HG03139 (cell line): Measurements from ENCODE around the gene STK38L.

Experiments
- ATAC-seq: cut with Tn5 transposase; IDR thresholded peaks from one replicate; pipeline ENCODE4 v1.9.1; 2021; ENCODE audit not compliant: unreplicated experiment

Gene STK38L

DNA sequence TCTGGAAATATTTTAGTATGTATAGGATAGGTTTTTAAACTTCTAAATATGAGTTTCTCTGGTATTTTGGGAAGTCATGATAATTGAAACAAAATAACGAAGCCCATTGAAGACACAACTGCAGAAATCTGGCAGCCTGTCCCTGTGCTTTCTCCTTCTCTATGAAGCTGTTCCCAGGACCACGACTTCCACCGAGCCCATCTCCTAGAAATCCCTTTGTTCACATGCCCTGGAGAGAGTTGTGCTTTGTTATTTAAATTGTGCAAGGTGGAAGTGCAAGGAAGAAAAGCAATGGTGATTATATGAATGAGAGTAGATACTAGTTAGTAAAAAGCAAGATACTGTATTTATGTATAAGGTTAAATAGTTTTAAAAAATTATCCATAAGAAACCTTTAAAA is 32.2 kb downstream of the STK38L start:
- no peak for ATAC-seq

DNA sequence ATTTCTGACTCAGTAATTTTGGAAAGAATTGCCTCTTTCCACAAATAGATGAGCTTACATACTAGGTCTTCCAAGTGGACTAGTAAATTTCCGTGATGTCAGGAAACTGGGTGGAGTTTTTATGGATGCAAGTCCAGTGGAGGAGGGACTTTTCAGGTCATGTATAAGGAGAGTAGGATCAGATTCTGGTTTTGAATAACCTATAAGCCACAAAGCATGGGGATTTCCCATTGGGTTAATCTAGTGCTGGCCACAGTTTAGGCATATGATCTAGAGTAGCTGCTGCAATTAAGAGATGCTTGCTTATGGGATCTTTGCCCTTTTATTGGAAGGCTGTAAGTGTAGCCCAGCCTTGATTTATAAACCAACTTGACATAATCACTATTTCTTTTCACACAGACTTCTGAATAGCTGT is 33.8 kb downstream of the STK38L start:
- ATAC-seq = peak; percentile 74

DNA sequence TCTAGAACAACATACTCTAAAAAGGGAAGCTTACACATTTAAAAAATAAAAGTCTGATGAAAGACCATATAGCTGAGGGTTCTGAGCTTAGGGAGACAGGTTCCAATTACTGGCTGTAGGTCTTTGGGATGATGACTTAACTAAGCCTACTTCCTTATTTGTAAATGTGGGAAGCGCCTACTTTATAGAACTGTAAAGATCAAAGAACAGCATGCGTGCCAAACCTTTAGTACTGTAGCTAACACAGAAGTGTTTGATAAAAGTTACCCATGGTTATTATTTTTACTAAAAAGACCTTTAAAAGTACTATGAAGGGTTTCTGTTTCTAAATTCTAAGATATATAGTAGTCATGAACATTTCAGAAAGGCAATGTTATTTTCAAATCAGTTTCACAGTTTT is 35.7 kb downstream of the STK38L start:
- ATAC-seq = no peak

DNA sequence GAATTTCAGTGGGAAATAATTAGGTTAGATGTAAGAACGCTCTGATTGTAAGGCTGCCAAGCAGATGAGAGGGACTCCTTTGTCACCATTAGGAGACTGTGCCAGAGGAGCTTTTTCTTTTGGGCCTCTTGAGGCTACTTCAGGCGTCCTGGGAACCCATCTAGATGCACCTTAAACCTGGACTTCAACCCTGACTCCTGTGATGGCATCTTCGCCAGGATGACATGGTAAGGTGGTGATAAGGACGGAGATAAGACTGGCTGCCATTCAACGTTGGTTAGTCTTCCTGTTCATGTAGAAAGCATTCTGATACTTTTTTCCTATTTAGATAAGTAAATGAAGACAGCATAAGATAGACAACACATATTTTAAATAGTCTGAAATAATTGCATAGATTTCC is 36.3 kb downstream of the STK38L start:
- no peak for ATAC-seq

DNA sequence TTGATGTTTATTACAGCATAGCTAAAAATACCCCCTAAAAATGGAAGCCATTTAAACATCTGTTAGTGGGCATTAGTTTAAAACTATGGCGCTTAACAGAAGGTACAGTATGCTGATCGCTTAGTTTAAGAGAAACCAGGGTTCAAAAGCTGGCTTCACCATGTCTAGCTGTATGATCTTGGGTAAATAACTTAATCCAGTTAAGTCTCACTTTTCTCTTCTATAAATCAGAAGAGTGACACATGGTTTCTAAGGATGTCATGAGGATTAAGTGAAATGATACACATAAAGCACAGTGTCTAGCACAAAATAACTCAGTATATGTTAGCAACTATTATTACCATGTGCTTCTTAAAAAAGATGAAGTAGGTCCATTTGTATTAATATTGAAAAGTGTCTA is 38.7 kb downstream of the STK38L start:
- ATAC-seq = no peak

DNA sequence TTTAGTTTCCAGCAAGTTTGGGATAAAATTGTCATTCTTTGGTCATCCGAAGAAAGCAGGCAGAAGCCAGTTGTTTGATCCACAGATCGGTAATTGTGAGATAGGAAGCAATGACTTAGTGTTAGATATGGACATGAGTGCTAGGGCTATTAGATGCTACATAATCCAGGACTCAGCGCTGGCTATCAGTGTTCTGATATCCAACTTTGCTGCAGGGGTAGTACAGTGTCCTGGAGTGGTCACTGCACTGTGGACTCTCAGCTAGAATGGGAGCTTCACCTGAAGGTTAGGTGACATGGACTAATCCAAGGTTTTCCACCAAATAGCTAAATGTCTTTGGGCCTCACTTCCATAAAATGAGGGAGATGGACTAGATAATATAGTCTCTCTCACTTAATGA is 39.9 kb downstream of the STK38L start:
- no peak for ATAC-seq

DNA sequence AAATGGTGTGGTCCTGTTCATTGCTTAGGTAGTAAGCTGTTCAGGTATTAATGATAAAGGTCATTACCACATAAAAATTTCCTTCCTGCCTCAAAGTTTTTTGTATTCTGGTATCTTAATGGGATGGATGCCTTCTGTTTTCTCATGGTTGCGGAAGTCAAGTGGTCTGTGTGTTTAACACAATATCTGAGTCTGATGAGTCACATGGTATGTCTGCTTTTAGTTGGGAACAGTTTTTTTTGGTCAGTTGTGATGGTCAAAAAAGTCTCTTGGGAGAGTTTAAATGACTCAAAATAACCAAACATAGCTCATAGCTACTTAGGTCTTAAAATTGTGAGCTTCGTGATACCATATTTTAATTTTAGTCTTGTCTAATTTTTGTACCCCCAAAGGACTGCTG is 40.7 kb downstream of the STK38L start:
- ATAC-seq = no peak

DNA sequence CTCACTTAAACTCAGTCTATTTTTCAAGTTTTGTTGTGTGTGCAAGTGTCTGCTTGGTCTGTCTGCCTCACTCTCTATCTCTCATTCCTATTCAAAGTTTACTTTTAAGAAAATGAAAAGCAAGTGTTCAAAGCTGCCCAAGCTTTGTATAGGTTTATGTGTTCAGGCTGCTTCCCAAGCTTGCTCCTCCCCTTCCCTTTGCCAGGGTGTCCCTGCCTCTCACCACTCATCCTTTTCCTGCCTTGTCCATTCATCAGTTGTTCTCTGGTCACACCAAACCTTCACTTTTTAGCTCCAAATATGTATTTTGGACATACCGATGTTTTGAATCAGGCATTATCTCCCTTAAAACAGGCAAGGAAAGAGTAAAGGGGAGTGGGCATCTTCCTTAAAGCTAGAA is 41.3 kb downstream of the STK38L start:
- ATAC-seq = no peak

DNA sequence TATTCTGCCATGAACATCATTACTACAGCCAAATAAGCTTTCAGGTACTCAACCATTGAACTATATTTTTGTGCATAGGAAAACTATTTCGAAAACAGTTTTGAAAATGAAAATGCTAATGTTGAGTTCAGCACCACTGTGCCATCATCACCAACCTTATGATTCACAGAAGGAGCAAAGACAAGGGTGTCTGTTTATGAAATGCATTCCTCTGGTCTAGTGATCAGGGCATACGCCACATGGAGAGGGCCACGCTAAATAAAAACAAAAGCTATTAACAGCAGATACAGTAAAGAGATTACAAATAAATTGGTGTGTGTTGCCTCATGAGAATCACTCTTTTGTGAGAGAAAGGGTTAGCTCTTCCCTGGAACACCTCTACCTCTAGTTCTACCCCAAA is 45.3 kb downstream of the STK38L start:
- no peak for ATAC-seq

DNA sequence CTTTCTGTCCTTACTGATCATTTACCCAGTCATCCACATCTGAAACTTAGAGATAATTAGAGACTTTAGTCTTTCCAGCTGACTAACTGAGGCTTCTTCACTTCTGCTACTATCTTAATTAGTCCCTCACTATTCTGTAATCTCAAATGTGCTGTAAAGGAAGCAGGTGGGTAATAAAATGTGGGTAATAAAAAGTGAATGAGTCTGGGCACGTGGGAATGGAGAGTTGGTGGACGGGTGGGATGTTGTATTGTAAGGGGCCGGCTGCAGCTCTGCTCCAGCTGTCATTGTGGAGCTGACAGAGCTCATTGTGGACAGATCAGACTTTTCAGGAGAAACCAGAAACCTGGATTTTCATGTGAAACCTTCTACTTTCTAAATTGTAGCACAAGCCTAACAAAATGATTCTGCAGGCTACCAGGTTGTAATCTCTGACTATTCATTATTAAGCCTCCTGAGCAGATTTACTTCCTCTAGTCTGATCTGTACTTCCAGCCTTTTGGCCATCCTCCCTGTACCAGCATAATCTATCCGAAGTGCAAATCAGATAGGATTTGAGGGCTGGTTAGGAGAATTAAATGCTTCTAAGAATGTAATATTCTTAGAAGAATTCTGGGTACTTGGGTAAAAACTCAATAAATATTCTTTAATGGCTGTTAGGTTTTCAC is 46.5 kb downstream of the STK38L start:
- no peak for ATAC-seq

DNA sequence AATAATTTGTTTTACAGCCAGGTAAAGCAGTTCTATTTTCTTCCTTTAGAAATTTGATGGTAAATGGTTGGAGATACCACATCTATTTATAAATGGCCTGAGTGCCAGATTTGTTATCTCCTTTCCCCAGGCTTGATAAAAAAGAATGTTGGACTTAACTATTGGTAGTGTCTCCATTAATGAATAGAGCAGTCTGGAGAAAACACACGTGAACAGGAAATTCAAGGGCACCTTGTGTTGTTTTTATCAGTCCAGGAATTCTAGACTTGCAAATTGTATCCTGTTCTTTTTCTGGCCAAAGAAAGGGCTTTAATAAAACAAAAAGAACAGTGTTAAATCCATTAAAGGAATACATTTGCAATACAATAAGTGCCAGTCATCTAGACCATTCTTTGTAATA is 47.8 kb downstream of the STK38L start:
- no peak for ATAC-seq

DNA sequence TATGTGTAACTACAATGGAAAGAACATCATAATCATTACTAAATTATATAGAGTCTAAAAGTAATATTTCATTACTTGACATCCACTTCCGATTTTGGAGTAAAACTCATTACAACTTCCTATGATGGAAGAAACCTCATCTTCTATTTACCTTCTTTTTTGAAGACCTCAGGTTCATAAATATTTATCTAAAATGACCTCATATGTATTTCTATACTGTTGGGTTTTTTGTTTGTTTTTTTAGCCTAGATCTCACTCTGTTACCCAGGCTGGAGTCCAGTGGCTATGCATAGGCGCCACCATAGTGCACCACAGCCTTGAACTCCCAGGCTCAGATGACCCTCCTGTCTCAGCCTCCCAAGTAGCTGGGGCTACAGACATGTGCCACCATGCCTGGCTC is 48.6 kb downstream of the STK38L start:
- no peak for ATAC-seq

DNA sequence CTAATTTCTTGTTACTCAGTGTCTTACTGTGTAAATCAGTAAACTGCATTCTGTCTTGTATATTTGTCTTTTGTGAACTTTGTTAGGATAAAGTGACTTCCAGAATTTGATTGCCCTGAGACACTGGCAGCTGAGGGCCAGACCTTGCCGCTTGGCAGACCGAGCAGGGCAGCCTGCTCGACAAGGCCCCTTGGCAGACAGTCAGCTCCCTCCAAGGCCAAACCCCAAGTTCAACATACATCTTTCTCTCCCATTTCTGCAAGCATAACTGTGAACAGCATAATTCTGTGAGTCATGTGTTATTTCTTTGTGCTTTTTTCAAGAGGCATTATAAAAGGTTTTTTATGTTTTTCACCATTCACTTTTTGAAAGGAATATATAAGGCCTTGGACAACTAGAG is 49.4 kb downstream of the STK38L start:
- no peak for ATAC-seq

DNA sequence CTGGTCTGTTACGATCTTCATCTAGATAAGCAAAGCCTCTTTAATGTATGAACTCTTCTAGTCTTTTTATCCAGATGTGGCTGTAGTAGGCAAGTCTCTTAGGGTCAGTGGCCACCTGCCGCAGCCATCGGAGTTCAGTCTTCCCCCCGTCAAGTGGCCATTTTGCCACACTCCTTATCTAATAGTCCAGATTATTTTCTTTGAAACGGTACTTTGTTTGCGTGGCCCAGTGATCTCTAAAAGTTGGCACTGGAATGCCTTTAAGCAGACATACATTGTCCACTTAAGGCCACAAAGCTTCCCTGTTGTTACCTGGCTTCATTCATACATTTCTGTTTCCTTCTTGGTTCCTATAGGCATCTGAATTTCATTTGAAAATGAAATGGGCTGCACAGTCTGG is 52.6 kb downstream of the STK38L start:
- no peak for ATAC-seq

DNA sequence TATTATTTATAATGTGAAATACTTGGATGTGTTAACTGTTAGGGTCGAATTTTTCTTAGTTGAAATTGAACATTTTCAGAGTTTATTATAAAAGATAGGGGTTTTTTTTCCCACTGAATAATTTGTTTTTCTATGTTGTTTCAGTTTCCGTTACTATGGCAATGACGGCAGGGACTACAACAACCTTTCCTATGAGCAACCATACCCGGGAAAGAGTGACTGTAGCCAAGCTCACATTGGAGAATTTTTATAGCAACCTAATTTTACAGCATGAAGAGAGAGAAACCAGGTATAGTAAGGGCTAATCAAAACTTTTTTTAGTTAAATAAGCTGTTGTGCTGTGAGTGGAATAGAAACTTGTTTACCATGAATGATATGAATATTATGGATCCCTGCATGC is 53.5 kb downstream of the STK38L start:
- no peak for ATAC-seq

DNA sequence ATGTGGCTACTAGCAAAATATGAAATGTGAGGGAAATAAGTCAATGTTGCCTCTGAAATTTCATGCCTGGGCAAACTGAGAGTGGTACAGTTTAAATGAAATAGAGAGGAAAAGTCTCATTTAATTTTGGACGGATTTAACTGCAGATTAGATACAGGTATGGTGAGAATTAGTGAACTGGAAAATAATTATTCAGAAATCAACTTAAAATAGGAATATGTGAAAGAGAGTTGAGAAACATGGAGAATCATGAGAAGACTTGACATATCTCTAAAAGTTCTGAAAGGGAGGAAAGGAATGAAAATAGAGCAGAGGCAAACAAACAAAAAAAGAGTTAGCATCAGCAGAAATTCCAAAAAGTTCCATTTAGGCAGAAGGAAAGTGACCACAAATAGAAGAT is 55.0 kb downstream of the STK38L start:
- no peak for ATAC-seq

DNA sequence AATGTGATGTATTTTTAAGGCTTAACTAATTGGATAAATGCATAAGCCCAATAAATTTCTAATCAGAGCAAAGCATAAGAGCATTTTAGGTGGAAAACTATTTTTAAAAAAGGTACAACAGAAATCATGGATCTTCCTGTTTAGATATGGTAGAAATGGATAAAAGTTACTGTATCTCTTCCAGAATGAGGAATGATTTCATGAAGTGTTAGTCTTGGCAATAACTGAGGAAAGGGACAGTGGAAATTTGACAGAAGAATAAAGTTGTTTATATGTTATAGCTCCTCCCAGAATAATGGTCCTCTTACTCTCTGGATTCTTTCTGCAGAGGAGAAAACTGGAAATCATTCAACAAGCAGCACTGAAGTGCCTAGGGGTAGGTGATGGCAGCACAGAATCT is 56.1 kb downstream of the STK38L start:
- ATAC-seq = no peak

DNA sequence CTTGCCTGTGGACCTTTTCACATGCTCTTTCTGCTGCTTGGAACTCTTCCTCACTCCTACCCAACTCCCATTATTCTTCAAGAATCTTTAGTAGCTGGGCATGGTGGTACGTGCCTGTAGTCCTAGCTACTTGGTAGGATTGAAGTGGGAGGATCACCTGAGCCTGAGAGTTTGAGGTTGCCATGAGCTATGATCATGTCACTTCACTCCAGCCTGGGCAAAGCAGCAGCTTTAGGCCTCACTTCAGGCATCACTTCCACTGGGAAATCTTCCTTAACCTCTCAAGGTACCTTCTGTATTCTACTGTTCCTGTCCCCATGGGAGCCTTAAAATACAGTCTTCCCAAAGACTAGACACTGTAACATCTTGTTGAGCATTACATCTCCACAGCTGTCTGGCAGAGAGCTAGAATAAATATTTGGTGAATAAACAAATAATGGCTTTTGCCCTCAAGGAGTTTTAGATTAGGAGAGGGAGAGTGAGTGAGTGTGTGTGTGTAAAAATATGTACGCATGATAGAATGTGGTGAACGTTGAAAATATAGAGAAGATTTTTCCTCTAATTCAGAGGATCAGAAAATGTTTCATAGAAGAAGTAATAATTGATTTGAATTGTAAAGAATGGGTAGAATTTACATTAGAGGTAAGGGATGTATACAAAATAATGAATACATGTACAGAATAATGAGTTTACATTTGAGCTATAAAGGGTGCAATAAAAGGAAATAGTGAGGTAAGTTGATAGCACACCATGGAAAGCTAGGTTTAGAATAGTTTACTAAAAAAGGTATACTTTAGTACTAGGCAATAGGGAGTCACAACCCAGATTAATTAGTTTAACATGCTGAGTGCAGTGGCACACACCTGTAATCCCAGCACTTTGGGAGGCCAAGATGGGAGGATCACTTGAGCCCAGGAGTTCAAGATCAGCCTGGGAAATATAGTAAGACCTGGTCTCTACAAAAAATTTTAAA is 59.3 kb downstream of the STK38L start:
- ATAC-seq = no peak

DNA sequence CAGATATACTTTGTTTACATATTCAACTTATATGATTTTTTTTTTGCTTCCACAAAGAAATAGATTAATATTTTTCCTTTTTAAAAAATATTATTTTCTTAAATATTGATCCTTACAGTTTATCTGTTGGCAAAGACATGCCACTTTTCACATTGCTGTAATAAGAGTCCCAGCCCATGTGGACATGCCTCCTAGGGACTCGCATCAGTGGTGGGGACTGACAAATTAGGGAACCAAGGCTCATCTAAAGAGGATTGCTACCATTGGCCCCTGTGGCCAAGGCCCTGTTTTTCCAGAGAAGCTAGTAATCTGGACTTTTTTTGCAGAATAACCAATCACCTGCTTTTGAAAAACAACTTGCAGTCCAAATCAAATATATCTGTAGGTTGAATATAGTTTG is 60.8 kb downstream of the STK38L start:
- no peak for ATAC-seq

DNA sequence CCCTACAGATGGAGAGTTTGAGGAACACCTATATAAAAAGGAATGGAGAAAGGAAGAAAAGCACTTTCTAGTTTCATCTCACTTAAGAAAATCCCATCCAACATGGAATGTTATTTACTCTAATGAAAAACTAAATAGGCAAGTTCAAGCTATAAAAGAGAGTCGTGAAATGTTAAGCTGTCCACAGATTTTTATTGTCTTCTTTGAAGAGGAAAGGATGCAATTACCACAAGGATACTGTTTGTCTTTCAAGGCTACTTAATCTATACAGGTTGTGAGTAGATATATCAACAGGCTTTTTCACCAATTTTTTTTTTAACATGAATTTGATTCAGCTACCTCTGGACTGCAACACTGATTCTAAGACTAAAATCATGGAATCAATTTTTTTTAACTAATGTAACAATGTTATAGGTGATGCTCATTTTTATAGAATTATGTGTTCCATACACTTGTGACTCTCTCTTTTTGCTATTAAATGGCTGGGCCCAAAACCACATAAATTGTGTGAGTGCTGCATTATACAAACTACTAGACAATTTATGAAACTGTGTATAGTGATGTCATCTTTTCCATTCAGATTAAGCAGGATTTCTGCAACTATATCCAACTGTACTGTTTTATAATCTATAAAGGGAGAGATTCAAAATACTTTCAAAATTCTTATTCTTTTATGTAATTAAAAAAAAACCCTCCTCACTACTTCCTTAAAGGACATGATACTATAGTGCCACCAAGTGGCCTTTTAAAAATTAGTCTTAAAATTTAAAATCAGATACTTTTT is 61.8 kb downstream of the STK38L start:
- no peak for ATAC-seq

DNA sequence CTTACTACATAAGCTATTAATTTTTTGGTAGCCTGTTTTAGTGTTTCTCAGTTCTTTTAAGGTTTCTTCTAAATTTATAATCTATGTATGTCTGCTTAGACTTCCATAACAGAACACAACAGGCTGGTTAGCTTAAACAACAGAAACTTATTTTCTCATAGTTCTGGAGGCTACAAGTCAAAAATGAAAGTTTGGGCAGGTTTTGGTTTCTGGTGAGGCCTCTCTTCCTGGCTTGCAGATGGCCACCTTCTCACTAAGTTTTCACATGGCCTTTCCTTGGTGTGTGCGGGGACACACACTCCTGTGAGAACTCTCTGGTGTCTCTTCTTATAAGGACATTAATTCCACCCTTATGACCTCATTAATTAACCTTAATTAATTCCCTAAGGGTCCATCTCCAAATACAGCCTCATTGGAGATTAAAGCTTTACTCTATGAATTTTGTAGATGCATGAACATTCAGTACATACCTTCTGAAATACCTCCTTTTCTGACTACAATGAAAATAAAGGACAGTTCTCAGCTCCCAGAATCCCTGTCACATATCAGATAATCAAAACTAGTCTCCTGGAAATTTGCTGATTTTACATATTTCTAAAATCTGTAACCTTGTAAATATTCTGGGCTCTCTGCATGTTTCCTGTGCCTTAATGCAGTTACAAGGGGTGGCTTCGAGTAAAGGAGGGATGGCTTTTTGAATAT is 65.4 kb downstream of the STK38L start:
- ATAC-seq = no peak
